HG03103 (cell line): Measurements from ENCODE around the gene KBTBD3.
A peak's percentile ranks its signal among the peaks of the same experiment; 100 is the strongest.
"Not testable (repeated sequence)": the region's sequence is repeated elsewhere in the genome, so short reads cannot be mapped to it uniquely, and the experiment has no call there.

Source experiments
- ATAC-seq: cut with Tn5 transposase; IDR thresholded peaks from one replicate; pipeline ENCODE4 v1.9.1; 2021; ENCODE audit warnings: low read depth; ENCODE audit not compliant: unreplicated experiment

Gene KBTBD3

DNA sequence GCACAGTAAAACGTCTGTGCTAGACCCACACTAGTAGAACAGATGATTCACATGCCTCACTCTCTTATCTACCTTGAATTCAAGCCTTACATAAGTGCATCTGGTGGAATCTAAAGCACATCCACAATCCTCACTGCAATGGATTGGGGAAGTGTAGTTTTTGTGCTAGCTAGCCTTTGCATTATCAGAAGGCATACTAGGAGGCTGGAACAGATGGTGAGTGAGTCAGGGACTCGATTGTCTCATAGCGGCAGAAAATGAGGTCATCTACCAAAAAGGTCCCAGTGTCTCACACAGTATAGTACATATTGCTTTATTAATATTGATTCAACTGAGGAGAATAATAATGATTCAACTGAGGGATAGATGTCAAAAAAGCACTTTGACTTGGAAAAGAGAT is 64.4 kb downstream of the KBTBD3 start:
- no peak for ATAC-seq

- no peak for ATAC-seq
Measured at GRCh38 chr11:106011481-106011880, 65.7 kb downstream of the KBTBD3 start.

- ATAC-seq, result not testable (repeated sequence)
Measured at GRCh38 chr11:106003094-106003493, 74.1 kb downstream of the KBTBD3 start.

DNA sequence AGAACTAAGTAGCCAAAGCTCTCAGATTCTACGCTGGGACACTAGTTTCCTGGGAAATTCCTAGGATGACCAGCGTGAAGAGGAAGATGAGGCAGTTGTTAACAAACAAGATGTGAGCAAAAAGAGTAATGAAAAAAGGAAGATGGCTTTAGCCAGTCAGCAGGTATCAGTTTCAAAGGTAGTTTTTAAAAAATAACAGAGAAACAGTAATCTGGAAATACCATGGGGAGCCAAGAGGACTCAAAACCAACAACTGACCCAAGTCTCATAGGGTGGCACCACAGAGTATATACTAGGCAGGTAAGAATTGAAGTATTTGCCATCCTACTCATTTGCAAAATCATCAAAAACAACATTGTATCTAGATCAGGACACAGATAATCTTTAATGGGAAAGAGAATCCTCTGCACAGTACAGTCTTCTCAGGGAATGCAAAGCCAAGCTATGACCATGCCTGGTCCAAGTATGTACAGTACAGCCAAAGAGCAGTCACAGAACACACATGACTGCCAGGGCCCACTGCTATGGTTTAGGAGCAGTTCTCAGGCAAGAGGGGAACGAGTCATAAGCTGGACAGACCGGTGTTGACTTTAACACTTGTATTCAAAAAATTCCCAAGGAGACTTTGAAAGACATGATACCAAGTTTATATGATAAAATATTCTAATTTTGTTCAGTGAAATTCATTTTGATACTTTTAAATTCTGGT is 75.7 kb downstream of the KBTBD3 start:
- ATAC-seq, result peak; percentile 38
